Measurements from ENCODE around the gene ZCCHC14. TPM values are rescaled to one million over a fixed set of nuclear protein-coding genes. Genes with fewer than 3 reads are reported as not detected.
"Not testable (repeated sequence)": the region's sequence is repeated elsewhere in the genome, so short reads cannot be mapped to it uniquely, and the experiment has no call there.

Gene ZCCHC14
- total RNA-seq, 1 donor from 2014 or later: 19.0 TPM

GRCh38 chr16:87491522-87492290 is 1.1 kb downstream of the ZCCHC14 start:
- Histone ChIP-seq H3K9me3 (ENCODE audit: insufficient read depth, low read depth, low read length) (no peaks in the 10 kb centered on the region), H4K20me1 (ENCODE audit: insufficient read depth, low read length) (peaks cover 51% of the 10 kb centered on the region), H3K4me1 (ENCODE audit: insufficient read depth, low read length) (peaks cover 26% of the 10 kb centered on the region), H3K27me3 (ENCODE audit: insufficient read depth, low read length) (no peaks in the 10 kb centered on the region), H3K9ac (ENCODE audit: low read length) (peak overlapping the region; percentile 74), H3K4me2 (ENCODE audit: low read length) (peak overlapping the region; percentile 88), H2AFZ (ENCODE audit: low read depth, low read length) (no peak overlapping the region), H3K79me2 (ENCODE audit: insufficient read depth, low read length) (peaks cover 53% of the 10 kb centered on the region), H3K27ac (ENCODE audit: low read depth, low read length) (no peak overlapping the region), H3K4me3 (ENCODE audit: insufficient read depth, low read depth, low read length) (peak overlapping the region; percentile 63), H3K36me3 (ENCODE audit: insufficient read depth, low read length) (no peaks in the 10 kb centered on the region)
- H3K27me3 Mint-ChIP-seq (ENCODE audit: low read depth, unreplicated experiment): no peaks in the 10 kb centered on the region
- TF ChIP-seq EZH2 (IDR thresholded peaks at IDR 0.05; ENCODE audit: insufficient read depth, low read length) (no peak), CTCF (IDR thresholded peaks at IDR 0.05; ENCODE audit: insufficient read depth, low read depth, low read length) (no peak)
- H3K9me3 Mint-ChIP-seq (ENCODE audit: unreplicated experiment): no peaks in the 10 kb centered on the region
- peaks cover 31% of the 10 kb centered on the region for H3K4me1 Mint-ChIP-seq (ENCODE audit: low read depth, unreplicated experiment)
- H3K36me3 Mint-ChIP-seq (ENCODE audit: low read depth, unreplicated experiment): no peaks in the 10 kb centered on the region
- FAIRE-seq (no peak), DNase-seq (ENCODE audit: low read depth) (no peak)
- H3K27ac Mint-ChIP-seq (ENCODE audit: unreplicated experiment): no peak overlapping the region
- peak overlapping the region; percentile 86 for H3K4me3 Mint-ChIP-seq (ENCODE audit: unreplicated experiment)

- not testable (repeated sequence) for H3K27ac ChIP-seq (ENCODE audit: low read depth, low read length); H3K27me3 Mint-ChIP-seq (ENCODE audit: low read depth, unreplicated experiment); DNase-seq (ENCODE audit: low read depth); H2AFZ ChIP-seq (ENCODE audit: low read depth, low read length); H3K9me3 Mint-ChIP-seq (ENCODE audit: unreplicated experiment); H3K9me3 ChIP-seq (ENCODE audit: insufficient read depth, low read depth, low read length); H3K27me3 ChIP-seq (ENCODE audit: insufficient read depth, low read length); H3K36me3 Mint-ChIP-seq (ENCODE audit: low read depth, unreplicated experiment); H3K36me3 ChIP-seq (ENCODE audit: insufficient read depth, low read length); FAIRE-seq
- peak overlapping the region; percentile 86 for H3K4me3 Mint-ChIP-seq (ENCODE audit: unreplicated experiment)
- Histone ChIP-seq H3K9ac (ENCODE audit: low read length) (peak overlapping the region; percentile 74), H3K4me1 (ENCODE audit: insufficient read depth, low read length) (peaks cover 28% of the 10 kb centered on the region), H3K79me2 (ENCODE audit: insufficient read depth, low read length) (peaks cover 61% of the 10 kb centered on the region), H4K20me1 (ENCODE audit: insufficient read depth, low read length) (peaks cover 59% of the 10 kb centered on the region), H3K4me2 (ENCODE audit: low read length) (peak overlapping the region; percentile 88), H3K4me3 (ENCODE audit: insufficient read depth, low read depth, low read length) (peak overlapping the region; percentile 63)
- H3K27ac Mint-ChIP-seq (ENCODE audit: unreplicated experiment): peak overlapping the region; percentile 26
- peaks cover 35% of the 10 kb centered on the region for H3K4me1 Mint-ChIP-seq (ENCODE audit: low read depth, unreplicated experiment)
These were observed 1.9 kb downstream of the ZCCHC14 start for GRCh38 chr16:87490799-87491521.

GRCh38 chr16:87490096-87490798 is 2.6 kb downstream of the ZCCHC14 start:
- Histone ChIP-seq H3K36me3 (ENCODE audit: insufficient read depth, low read length) (no peaks in the 10 kb centered on the region), H3K9me3 (ENCODE audit: insufficient read depth, low read depth, low read length) (no peaks in the 10 kb centered on the region), H3K27ac (ENCODE audit: low read depth, low read length) (no peak overlapping the region), H3K27me3 (ENCODE audit: insufficient read depth, low read length) (no peaks in the 10 kb centered on the region), H3K79me2 (ENCODE audit: insufficient read depth, low read length) (peaks cover 68% of the 10 kb centered on the region), H4K20me1 (ENCODE audit: insufficient read depth, low read length) (peaks cover 66% of the 10 kb centered on the region), H3K4me2 (ENCODE audit: low read length) (peak overlapping the region; percentile 88), H3K4me3 (ENCODE audit: insufficient read depth, low read depth, low read length) (peak overlapping the region; percentile 63), H3K9ac (ENCODE audit: low read length) (peak overlapping the region; percentile 74), H3K4me1 (ENCODE audit: insufficient read depth, low read length) (peaks cover 34% of the 10 kb centered on the region), H2AFZ (ENCODE audit: low read depth, low read length) (no peak overlapping the region)
- peak overlapping the region; percentile 60 for H3K27ac Mint-ChIP-seq (ENCODE audit: unreplicated experiment)
- no peaks in the 10 kb centered on the region for H3K36me3 Mint-ChIP-seq (ENCODE audit: low read depth, unreplicated experiment)
- no peaks in the 10 kb centered on the region for H3K27me3 Mint-ChIP-seq (ENCODE audit: low read depth, unreplicated experiment)
- FAIRE-seq: no peak
- H3K4me1 Mint-ChIP-seq (ENCODE audit: low read depth, unreplicated experiment): peaks cover 38% of the 10 kb centered on the region
- no peak for DNase-seq (ENCODE audit: low read depth)
- no peak for TF ChIP-seq CTCF (IDR thresholded peaks at IDR 0.05; ENCODE audit: insufficient read depth, low read depth, low read length)
- TF ChIP-seq EZH2 (IDR thresholded peaks at IDR 0.05; ENCODE audit: insufficient read depth, low read length): no peak
- peak overlapping the region; percentile 86 for H3K4me3 Mint-ChIP-seq (ENCODE audit: unreplicated experiment)
- H3K9me3 Mint-ChIP-seq (ENCODE audit: unreplicated experiment): no peaks in the 10 kb centered on the region
